Parathyroid adenoma (tissue), 2 donors: Measurements from ENCODE around the gene WDR27.

Source experiments
- H2AFZ ChIP-seq: fragments of 300-600 bp; sonication (generic); one replicate; pipeline ENCODE4 v1.7.0; 2017; ENCODE audit warnings: antibody characterized with exemption, mild to moderate bottlenecking
- H3K27ac ChIP-seq: fragments of 300-600 bp; sonication (generic); one replicate; pipeline ENCODE4 v1.7.0; 2017
- H3K27me3 ChIP-seq: fragments of 300-600 bp; sonication (generic); one replicate; pipeline ENCODE4 v1.7.0; 2017; ENCODE audit warnings: low read length; ENCODE audit not compliant: control insufficient read depth, insufficient read depth
- H3K36me3 ChIP-seq: fragments of 300-600 bp; sonication (generic); one replicate; pipeline ENCODE4 v1.7.0; 2017; ENCODE audit warnings: low read length; ENCODE audit not compliant: control insufficient read depth, insufficient read depth
- H3K4me1 ChIP-seq: fragments of 300-600 bp; sonication (generic); one replicate; pipeline ENCODE4 v1.7.0; 2017; ENCODE audit warnings: control low read depth
- H3K4me2 ChIP-seq: fragments of 300-600 bp; sonication (generic); one replicate; pipeline ENCODE4 v1.7.0; 2017; ENCODE audit warnings: low read length
- H3K4me3 ChIP-seq: fragments of 300-600 bp; sonication (generic); one replicate; pipeline ENCODE4 v1.7.0; 2017; ENCODE audit warnings: low read depth, low read length
- H3K79me2 ChIP-seq: fragments of 300-600 bp; sonication (generic); one replicate; pipeline ENCODE4 v1.7.0; 2017; ENCODE audit warnings: control low read depth
- H3K9ac ChIP-seq: fragments of 300-600 bp; sonication (generic); one replicate; pipeline ENCODE4 v1.7.0; 2017; ENCODE audit warnings: mild to moderate bottlenecking
- H3K9me3 ChIP-seq: fragments of 300-600 bp; sonication (generic); one replicate; pipeline ENCODE4 v1.7.0; 2017; ENCODE audit warnings: low read length; ENCODE audit not compliant: control insufficient read depth
- TF ChIP-seq, protein P1 (sequence below): fragments of 300-600 bp; sonication (generic); IDR thresholded peaks from one replicate; pipeline ENCODE4 v1.7.0; 2017; ENCODE audit warnings: antibody characterized with exemption, mild to moderate bottlenecking
- donor health status: primary hyperparathyroidism.

WDR27 gene

DNA sequence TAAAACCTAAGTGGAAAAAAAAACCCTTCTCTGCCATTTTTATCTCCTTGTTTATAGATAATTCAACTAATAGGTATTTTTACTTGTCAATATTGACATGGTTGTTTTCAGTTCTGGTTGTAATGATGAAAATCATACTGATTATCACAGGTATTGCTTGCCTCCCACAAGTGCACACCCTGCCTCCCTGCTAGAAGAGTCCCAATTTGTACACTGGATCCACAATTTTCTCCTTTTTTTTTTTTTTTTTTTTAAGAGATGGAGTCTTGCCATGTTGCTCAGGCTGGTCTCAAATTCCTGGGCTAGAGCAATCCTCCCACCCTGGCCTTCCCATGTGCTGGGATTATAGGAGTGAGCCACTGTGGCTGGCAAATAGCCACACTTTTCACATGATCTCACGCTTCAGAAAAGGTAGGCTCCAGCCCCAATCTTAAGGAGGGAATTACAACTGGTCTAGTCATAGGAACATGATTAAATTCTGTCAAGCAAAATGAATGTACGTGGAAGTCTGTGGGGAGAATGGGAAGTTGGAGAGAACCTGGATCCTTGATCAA lies 37.2 kb upstream of the WDR27 start:
- H3K4me3 ChIP-seq: no peak overlapping the region
- peak overlapping the region; percentile 85 for H2AFZ ChIP-seq
- H3K9ac ChIP-seq: no peak overlapping the region
- no peaks in the 10 kb centered on the region for H3K27me3 ChIP-seq
- no peaks in the 10 kb centered on the region for H3K36me3 ChIP-seq
- peak overlapping the region; percentile 73 for H3K27ac ChIP-seq
- H3K9me3 ChIP-seq: no peaks in the 10 kb centered on the region
- H3K4me2 ChIP-seq: no peak overlapping the region
- TF ChIP-seq, protein P1, sequence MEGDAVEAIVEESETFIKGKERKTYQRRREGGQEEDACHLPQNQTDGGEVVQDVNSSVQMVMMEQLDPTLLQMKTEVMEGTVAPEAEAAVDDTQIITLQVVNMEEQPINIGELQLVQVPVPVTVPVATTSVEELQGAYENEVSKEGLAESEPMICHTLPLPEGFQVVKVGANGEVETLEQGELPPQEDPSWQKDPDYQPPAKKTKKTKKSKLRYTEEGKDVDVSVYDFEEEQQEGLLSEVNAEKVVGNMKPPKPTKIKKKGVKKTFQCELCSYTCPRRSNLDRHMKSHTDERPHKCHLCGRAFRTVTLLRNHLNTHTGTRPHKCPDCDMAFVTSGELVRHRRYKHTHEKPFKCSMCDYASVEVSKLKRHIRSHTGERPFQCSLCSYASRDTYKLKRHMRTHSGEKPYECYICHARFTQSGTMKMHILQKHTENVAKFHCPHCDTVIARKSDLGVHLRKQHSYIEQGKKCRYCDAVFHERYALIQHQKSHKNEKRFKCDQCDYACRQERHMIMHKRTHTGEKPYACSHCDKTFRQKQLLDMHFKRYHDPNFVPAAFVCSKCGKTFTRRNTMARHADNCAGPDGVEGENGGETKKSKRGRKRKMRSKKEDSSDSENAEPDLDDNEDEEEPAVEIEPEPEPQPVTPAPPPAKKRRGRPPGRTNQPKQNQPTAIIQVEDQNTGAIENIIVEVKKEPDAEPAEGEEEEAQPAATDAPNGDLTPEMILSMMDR: no peak
- no peaks in the 10 kb centered on the region for H3K79me2 ChIP-seq
- H3K4me1 ChIP-seq: peaks cover 4% of the 10 kb centered on the region

DNA sequence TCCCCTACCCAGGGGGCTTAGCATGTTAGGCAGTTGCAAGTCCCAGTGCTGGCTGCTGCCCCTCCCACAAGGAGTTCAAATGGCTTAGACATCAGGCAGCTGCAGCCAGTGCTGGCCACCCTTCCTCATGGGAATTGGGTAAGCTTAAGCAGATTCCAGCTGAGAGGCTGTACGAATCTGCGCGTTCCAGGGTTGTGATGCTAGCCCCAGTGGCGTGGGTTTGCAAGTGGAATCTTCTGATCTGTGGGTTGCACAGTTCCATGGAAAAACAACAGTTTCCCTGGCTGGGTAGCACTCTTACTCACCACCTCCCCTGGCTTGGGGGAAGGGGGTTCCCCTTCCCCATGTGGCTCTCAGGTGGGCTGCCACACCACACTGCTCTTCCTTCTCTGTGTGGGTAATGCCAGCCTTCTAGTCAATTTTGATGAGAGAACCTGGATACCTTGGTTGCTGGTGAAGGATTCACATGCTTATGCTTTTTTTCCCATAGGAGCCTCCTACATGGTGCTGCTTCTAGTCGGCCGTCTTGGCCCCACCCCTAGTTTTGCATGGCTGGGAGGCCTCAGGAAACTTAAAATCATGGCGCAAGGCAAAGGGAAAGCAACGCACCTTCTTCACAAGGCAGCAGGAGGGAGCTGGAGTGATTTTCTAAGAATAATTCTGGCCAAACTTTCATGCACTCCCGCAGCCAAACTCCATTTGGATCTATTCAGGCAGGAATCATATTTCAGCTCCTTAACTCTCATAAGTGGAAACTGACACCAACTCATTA lies 36.6 kb upstream of the WDR27 start:
- H3K4me3 ChIP-seq: no peak overlapping the region
- H3K4me2 ChIP-seq: no peak overlapping the region
- H3K9ac ChIP-seq: no peak overlapping the region
- peak overlapping the region; percentile 85 for H2AFZ ChIP-seq
- H3K36me3 ChIP-seq: no peaks in the 10 kb centered on the region
- no peaks in the 10 kb centered on the region for H3K27me3 ChIP-seq
- no peaks in the 10 kb centered on the region for H3K9me3 ChIP-seq
- TF ChIP-seq, protein P1: no peak
- H3K4me1 ChIP-seq: peaks cover 4% of the 10 kb centered on the region
- no peaks in the 10 kb centered on the region for H3K79me2 ChIP-seq
- H3K27ac ChIP-seq: peak overlapping the region; percentile 73

DNA sequence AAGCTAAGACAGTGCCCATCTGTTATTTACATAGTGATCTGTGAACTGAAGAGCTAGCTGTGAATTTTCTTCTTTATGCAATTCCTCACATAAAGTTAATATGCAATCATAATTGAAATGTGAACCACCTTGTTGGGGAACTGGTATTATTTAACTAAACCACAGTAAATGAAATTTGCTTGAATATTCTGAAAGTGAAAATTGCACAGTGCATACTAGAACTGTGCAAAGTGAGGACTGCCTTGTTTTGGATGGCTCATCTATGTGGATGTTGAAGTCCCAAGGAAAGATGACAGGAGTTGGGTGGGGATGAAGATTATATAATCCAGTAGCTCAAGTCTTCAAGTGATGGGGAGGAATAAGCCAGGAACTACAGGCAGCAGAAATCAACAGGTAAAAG lies 28.1 kb upstream of the WDR27 start:
- Histone ChIP-seq H3K4me3 (no peak overlapping the region), H3K9me3 (no peaks in the 10 kb centered on the region), H3K4me1 (peaks cover 5% of the 10 kb centered on the region), H3K9ac (no peak overlapping the region), H3K36me3 (no peaks in the 10 kb centered on the region), H2AFZ (no peak overlapping the region), H3K27ac (no peak overlapping the region), H3K79me2 (no peaks in the 10 kb centered on the region), H3K27me3 (no peaks in the 10 kb centered on the region), H3K4me2 (no peak overlapping the region)
- TF ChIP-seq, protein P1: no peak

DNA sequence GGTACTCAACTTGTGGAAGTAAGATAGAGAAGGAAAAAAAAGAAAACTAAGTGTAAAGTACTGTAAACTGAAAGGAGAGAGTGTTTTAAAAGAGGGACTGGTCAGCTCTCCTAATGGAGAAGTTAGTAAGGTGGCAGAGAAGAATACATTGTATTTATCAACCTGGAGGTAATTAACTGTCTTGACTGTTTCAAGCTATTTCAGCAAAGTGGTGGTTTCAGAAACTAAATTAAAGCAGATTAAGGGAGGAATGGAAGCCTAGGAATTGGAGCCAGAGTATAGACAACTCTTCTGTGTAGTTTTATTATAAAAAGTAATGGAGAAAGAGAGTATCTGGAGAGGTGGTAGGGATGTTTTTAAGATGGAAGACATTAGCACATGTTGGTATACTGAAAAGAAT lies 25.1 kb upstream of the WDR27 start:
- no peak overlapping the region for H3K4me2 ChIP-seq
- H3K36me3 ChIP-seq: no peaks in the 10 kb centered on the region
- peaks cover 10% of the 10 kb centered on the region for H3K4me1 ChIP-seq
- no peaks in the 10 kb centered on the region for H3K9me3 ChIP-seq
- H3K27me3 ChIP-seq: no peaks in the 10 kb centered on the region
- H3K9ac ChIP-seq: no peak overlapping the region
- no peak overlapping the region for H3K27ac ChIP-seq
- no peak overlapping the region for H3K4me3 ChIP-seq
- no peaks in the 10 kb centered on the region for H3K79me2 ChIP-seq
- H2AFZ ChIP-seq: no peak overlapping the region
- TF ChIP-seq, protein P1: no peak

DNA sequence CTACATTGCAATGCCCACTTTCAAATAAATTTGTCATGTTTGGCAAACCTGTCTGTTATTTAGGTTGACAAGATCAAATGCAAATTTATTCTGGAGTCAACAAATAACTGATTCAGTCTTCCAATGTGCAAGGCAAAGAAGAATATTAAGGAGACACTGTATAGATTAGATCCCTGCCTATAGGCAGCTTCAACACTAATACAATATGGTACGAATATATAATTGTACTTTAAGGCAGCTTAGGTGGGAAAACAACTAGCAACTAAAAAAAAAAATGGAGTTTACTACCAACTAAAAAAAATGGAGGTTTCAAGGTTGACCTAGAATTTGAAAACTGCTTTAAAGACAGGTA lies 24.2 kb upstream of the WDR27 start:
- Histone ChIP-seq H2AFZ (peak overlapping the region; percentile 82), H3K9me3 (no peaks in the 10 kb centered on the region), H3K27ac (peak overlapping the region; percentile 81), H3K4me3 (no peak overlapping the region), H3K4me2 (no peak overlapping the region), H3K4me1 (peaks cover 10% of the 10 kb centered on the region), H3K36me3 (no peaks in the 10 kb centered on the region), H3K27me3 (no peaks in the 10 kb centered on the region), H3K79me2 (peaks cover 4% of the 10 kb centered on the region), H3K9ac (no peak overlapping the region)
- TF ChIP-seq, protein P1: no peak
